Peyer's patch (tissue), 4 donors: ENCODE measurements around the gene GLTP.

Experiments used
- POLR2A ChIP-seq, 2 donors: fragments of 450-650 bp; IDR thresholded peaks; one replicate each; pipeline ENCODE4 v1.5.1; 2017; ENCODE audit warnings: antibody characterized with exemption in 2 of 2, mild to moderate bottlenecking in 2 of 2, moderate library complexity in 2 of 2
- TF ChIP-seq, protein P1 (sequence below), 6 experiments: fragments of 450-650 bp in 4 of 6; fragments of 200-600 bp in 2 of 6; sonication (generic) in 1 of 6; IDR thresholded peaks; one replicate each; pipeline ENCODE4 v1.5.1; 2017 to 2019; ENCODE audit warnings: antibody characterized with exemption in 6 of 6, mild to moderate bottlenecking in 3 of 6, moderate library complexity in 1 of 6

DNA sequence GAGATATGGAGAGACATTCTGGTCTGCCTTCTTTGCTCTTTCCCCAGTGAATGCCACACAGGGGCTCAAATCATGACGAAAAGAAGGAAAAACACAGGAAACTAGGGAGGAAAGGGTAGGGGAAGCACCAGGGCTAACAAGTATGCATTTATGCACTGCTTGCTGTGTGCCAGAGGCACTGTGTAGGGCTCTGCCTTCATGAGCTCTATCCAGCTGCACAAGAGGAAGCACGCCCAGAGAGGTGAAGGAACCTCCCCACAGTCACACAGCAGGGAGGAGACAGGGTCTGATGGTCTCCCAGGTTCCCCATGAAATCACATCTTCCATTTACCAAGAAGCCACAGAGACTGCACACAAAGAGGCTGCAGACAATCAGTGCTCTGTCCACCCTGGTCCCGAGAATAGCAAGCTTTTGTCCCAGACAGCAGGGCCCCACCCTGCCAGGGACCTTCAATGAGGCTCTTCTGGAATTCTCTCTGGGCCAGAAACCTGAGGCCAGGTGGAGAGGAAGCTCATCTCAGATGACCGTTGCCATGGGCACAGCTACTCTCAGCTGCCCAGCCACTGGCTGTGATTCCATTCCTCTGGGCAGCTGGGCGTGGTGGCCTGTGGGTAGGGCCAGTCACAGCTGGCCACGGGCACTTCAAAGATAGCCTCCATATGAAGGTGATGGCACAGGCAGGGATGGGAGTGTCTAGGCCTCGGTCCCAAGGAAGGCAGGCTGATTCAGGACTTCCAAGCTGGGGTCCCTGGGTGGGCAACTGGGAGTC lies 39.9 kb downstream of the GLTP start:
- TF ChIP-seq, protein P1, sequence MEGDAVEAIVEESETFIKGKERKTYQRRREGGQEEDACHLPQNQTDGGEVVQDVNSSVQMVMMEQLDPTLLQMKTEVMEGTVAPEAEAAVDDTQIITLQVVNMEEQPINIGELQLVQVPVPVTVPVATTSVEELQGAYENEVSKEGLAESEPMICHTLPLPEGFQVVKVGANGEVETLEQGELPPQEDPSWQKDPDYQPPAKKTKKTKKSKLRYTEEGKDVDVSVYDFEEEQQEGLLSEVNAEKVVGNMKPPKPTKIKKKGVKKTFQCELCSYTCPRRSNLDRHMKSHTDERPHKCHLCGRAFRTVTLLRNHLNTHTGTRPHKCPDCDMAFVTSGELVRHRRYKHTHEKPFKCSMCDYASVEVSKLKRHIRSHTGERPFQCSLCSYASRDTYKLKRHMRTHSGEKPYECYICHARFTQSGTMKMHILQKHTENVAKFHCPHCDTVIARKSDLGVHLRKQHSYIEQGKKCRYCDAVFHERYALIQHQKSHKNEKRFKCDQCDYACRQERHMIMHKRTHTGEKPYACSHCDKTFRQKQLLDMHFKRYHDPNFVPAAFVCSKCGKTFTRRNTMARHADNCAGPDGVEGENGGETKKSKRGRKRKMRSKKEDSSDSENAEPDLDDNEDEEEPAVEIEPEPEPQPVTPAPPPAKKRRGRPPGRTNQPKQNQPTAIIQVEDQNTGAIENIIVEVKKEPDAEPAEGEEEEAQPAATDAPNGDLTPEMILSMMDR (IDR thresholded peaks at IDR 0.05): no peak
- no peak for TF ChIP-seq POLR2A (IDR thresholded peaks at IDR 0.05)
